Adrenal gland (tissue), 12 donors: ENCODE measurements around the gene ATG9B. TPM values are rescaled to one million over a fixed set of nuclear protein-coding genes. Genes with fewer than 3 reads are reported as not detected.

Experiments
- DNase-seq, 7 donors: peaks; one replicate each; pipeline ENCODE4 v3.0.0-alpha.2; 2019 to 2020
- H3K27ac ChIP-seq, 5 donors: fragments of 200-600 bp; sonication (generic) in 4 of 5; 1 replicate in 3 of 5; 2 replicates in 2 of 5; pipeline versions ENCODE4 v1.5.1 to v1.8.0; 2016 to 2020; ENCODE audit warnings: mild to moderate bottlenecking in 1 of 5
- H3K27me3 ChIP-seq: fragments of 200-600 bp; 2 replicates; pipeline ENCODE4 v1.8.0; 2021
- H3K36me3 ChIP-seq, 2 donors: fragments of 200-600 bp; replicated peaks in 1 of 2; 1 replicate in 1 of 2; 2 replicates in 1 of 2; pipeline versions ENCODE4 v1.5.1 to v1.8.0; 2018 to 2022
- H3K4me1 ChIP-seq, 2 donors: fragments of 200-600 bp; replicated peaks in 1 of 2; 1 replicate in 1 of 2; 2 replicates in 1 of 2; pipeline versions ENCODE4 v1.5.1 to v1.8.0; 2018 to 2021
- H3K4me3 ChIP-seq, 4 donors: fragments of 200-600 bp; sonication (generic) in 3 of 4; one replicate each; pipeline ENCODE4 v1.5.1; 2016 to 2018
- H3K9me3 ChIP-seq, 3 donors: fragments of 200-600 bp; sonication (generic) in 1 of 3; replicated peaks in 1 of 3; 1 replicate in 2 of 3; 2 replicates in 1 of 3; pipeline versions ENCODE4 v1.5.1 to v1.8.0; 2016 to 2021
- POLR2A ChIP-seq, 2 donors: fragments of 450-650 bp; IDR thresholded peaks; one replicate each; pipeline ENCODE4 v1.6.1; 2017; ENCODE audit warnings: antibody characterized with exemption in 2 of 2, mild to moderate bottlenecking in 2 of 2, moderate library complexity in 1 of 2
- WGBS, 4 donors: extraction: QIAGEN DNeasy Blood & Tissue Kit in 2 of 4; methylation state at CpG; one replicate each; pipeline versions ENCODE4 v1.1.5 to v1.1.7; 2013 to 2017; 5-methylcytosine and 5-hydroxymethylcytosine counted together
- intact Hi-C, 2 donors: fragments of 100-400 bp; cut with DNase I; formaldehyde crosslinking; loops; one replicate each; pipeline versions ENCODE4 v1.14.1 to v1.15.0; 2022 to 2023
- polyA plus RNA-seq, 3 donors: library from polyadenylated mRNA; stranded (reverse); fragments of 200-250 nt in 2 of 3; fragments of 350-450 nt in 1 of 3; fragmentation: Illumina TruSeq in 1 of 3; extraction: RNeasy Lipid Tissue Mini Kit (QIAGEN cat#74804) in 1 of 3; gene quantifications; one replicate each; pipeline ENCODE4 v1.2.3, GENCODE V29; 2013 to 2014
- total RNA-seq, 9 donors: library from RNA; depleted of rRNA in 4 of 9; stranded (reverse); fragments of >200 nt in 4 of 9; fragments of 120-200 nt in 1 of 9; fragmentation: NEBNext Ultra II Directional in 1 of 9; extraction: Animal tissue kit (Norgen Biotek cat#: 25700) in 1 of 9; gene quantifications; one replicate each; pipeline versions ENCODE4 v1.1.0 to v1.2.4, GENCODE V29; 2013 to 2023
- TF ChIP-seq, protein P1 (sequence below), 6 experiments: fragments of 450-650 bp in 4 of 6; fragments of 200-600 bp in 2 of 6; sonication (generic) in 1 of 6; IDR thresholded peaks; 1 replicate in 5 of 6; 2 replicates in 1 of 6; pipeline versions ENCODE4 v1.5.1 to v1.8.0; 2016 to 2021; ENCODE audit warnings: antibody characterized with exemption in 6 of 6, mild to moderate bottlenecking in 2 of 6, moderate library complexity in 1 of 6
- donor health status: healthy with polysubstance abuse.
- donor health status: Bipolar disorder and iron deficiency.
- donor health status: DM: yes; HTN: yes; CAD: no.
- donor health status: DM: no; HTN: no; CAD: no.
- donor health status: DM: no; HTN: no; CAD: no.
- donor health status: DM: yes; HTN: yes; CAD: no.

Gene ATG9B
- total and polyA plus RNA-seq, 12 donors = 0.23 to 7.8 (median 0.46) TPM; not detected in 2

DNA sequence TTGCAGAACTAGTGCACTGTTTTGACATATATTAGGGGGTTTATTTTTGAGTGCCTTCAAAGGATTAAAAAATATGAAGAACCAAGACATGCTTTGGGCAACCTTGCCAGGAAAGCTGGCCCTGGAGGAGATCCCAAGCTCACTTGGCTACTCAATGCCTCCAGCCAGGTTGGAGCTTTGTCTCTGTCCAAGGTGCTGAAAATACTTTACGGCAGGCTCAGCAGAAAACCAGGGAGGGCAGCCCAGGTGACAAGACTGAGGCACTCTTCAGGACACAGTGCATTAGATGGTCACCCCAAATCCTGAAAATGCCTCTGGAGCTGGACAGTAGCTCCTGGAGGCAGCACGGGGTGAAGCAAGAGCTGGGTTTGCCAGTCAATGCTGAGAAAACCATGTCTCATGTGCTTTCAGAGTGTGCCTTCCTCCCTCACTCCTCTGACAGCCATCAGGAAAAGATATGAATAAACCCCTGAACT lies 40.4 kb downstream of the ATG9B start:
- H3K9me3 ChIP-seq = no peaks in the 10 kb centered on the region
- intact Hi-C loops = loop anchor here (10.0 kb wide), 1 partner anchor 199 kb away; no protein-coding TSS in a partner anchor
- peak in 2 of 7 donors; percentile 41 to 46 for DNase-seq
- H3K27me3 ChIP-seq = no peaks in the 10 kb centered on the region
- no peak for TF ChIP-seq POLR2A (IDR thresholded peaks at IDR 0.05)
- TF ChIP-seq, protein P1, sequence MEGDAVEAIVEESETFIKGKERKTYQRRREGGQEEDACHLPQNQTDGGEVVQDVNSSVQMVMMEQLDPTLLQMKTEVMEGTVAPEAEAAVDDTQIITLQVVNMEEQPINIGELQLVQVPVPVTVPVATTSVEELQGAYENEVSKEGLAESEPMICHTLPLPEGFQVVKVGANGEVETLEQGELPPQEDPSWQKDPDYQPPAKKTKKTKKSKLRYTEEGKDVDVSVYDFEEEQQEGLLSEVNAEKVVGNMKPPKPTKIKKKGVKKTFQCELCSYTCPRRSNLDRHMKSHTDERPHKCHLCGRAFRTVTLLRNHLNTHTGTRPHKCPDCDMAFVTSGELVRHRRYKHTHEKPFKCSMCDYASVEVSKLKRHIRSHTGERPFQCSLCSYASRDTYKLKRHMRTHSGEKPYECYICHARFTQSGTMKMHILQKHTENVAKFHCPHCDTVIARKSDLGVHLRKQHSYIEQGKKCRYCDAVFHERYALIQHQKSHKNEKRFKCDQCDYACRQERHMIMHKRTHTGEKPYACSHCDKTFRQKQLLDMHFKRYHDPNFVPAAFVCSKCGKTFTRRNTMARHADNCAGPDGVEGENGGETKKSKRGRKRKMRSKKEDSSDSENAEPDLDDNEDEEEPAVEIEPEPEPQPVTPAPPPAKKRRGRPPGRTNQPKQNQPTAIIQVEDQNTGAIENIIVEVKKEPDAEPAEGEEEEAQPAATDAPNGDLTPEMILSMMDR (IDR thresholded peaks at IDR 0.05) = no peak
- H3K36me3 ChIP-seq = no peaks in the 10 kb centered on the region
- WGBS, 4 donors = 0 to 29% (median 9%) methylated on average over 2 of the region's 2 CpGs
- H3K4me1 ChIP-seq = no peaks in the 10 kb centered on the region
- H3K4me3 ChIP-seq = no peak overlapping the region
- H3K27ac ChIP-seq = no peak overlapping the region

DNA sequence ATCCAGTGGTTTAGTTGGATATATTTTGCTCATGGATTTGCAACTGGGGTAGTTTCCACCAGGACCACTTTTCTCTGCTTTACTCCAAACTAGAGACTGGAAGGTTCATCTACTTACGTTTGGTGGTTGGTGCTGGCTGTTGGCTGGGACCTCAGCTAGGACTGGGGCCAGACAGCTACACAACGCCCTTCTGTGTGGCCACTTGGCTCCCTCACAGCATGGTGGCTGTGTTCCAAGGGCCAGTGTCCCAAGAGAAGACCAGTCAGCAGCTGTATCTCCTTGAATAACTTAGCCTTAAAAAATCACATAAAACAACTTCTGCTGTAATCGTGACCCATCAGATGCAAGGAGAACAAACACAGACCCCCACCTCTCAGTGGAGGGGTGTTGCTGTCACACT lies 41.9 kb downstream of the ATG9B start:
- H3K27ac ChIP-seq = no peak overlapping the region
- peaks cover 1% of the 10 kb centered on the region for H3K27me3 ChIP-seq
- 25 to 49% (median 38%) methylated on average over 2 to 3 of the region's 3 CpGs for WGBS, 4 donors
- peaks cover 0 to 3% of the 10 kb centered on the region in 2 donors for H3K4me1 ChIP-seq
- H3K9me3 ChIP-seq = no peaks in the 10 kb centered on the region
- H3K36me3 ChIP-seq = no peaks in the 10 kb centered on the region
- TF ChIP-seq POLR2A (IDR thresholded peaks at IDR 0.05) = no peak
- TF ChIP-seq, protein P1 (IDR thresholded peaks at IDR 0.05) = no peak
- DNase-seq = peak in 1 of 7 donors; percentile 24
- no peak overlapping the region for H3K4me3 ChIP-seq
- intact Hi-C loops = loop anchor here (10.0 kb wide), 1 partner anchor 198 kb away; no protein-coding TSS in a partner anchor

DNA sequence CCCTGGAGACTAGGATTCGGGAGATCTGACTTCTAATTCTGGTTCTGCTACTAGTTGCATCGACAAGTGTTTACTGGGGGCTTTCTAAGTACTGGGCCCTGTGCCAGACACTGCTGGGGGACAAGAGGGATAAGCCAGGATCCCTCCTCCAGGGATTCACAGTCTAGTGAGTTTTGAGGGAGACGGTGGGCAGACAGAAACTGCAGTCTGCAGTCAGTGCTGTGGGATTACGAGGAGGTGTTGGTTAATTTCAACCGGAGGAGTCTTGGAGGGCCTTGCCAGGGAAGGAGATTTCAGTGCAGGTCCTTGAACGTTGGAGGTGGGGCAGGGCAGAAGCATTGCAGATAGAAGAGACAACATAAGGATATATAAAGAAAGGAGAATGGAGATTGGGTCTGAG lies 42.6 kb downstream of the ATG9B start:
- no peak for DNase-seq
- Histone ChIP-seq H3K9me3 (no peaks in the 10 kb centered on the region), H3K4me3 (no peak overlapping the region), H3K27ac (no peak overlapping the region), H3K4me1 (peaks cover 0 to 3% of the 10 kb centered on the region in 2 donors), H3K27me3 (peaks cover 8% of the 10 kb centered on the region), H3K36me3 (no peaks in the 10 kb centered on the region)
- 64 to 73% (median 68%) methylated on average over 5 to 6 of the region's 6 CpGs for WGBS, 4 donors
- intact Hi-C loops = loop anchor here (10.0 kb wide), 1 partner anchor 197 kb away; no protein-coding TSS in a partner anchor
- TF ChIP-seq, protein P1 (IDR thresholded peaks at IDR 0.05) = no peak
- no peak for TF ChIP-seq POLR2A (IDR thresholded peaks at IDR 0.05)

DNA sequence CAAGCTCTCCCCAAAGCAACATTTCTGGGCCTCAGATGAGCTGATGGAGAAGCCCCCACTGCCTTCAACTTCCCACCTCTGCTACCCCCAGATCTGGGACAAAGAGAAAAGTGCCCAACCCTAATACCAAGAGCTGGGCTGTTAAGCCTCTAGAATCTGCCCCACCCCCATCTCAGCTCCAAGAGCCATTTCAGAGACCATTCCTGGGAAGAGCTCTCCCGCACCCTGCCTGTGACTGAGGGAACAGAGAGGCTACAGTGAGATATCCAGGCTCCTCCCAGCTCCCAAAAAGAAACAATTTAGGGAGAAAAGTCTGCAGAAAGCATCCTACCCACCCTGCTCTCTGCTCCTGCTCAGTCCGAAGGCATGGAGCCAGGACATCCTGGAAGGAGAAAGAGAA lies 43.6 kb downstream of the ATG9B start:
- peaks cover 0 to 4% of the 10 kb centered on the region in 2 donors for H3K4me1 ChIP-seq
- TF ChIP-seq, protein P1 (IDR thresholded peaks at IDR 0.05) = no peak
- no peak for TF ChIP-seq POLR2A (IDR thresholded peaks at IDR 0.05)
- WGBS, 4 donors = 66 to 80% (median 71%) methylated on average over 2 of the region's 2 CpGs
- intact Hi-C loops = loop anchor here (10.0 kb wide), 1 partner anchor 196 kb away; no protein-coding TSS in a partner anchor
- H3K27me3 ChIP-seq = peaks cover 11% of the 10 kb centered on the region
- H3K9me3 ChIP-seq = no peaks in the 10 kb centered on the region
- no peak overlapping the region for H3K4me3 ChIP-seq
- no peak overlapping the region for H3K27ac ChIP-seq
- DNase-seq = no peak
- no peaks in the 10 kb centered on the region for H3K36me3 ChIP-seq
